Measurements from ENCODE around the gene PLA2G7. TPM values are rescaled to one million over a fixed set of nuclear protein-coding genes. Genes with fewer than 3 reads are reported as not detected.

Gene PLA2G7
- total RNA-seq, 2 experiments from 2014 or later, result not detected

- Histone ChIP-seq H3K9me3 (ENCODE audit: low read length) (no peaks in the 10 kb centered on the region), H3K4me2 (ENCODE audit: low read length) (no peak overlapping the region), H3K4me1 (ENCODE audit: insufficient read depth, low read length, poor library complexity, severe bottlenecking) (no peaks in the 10 kb centered on the region), H3K79me2 (ENCODE audit: insufficient read depth, low read depth, low read length) (peaks cover 5% of the 10 kb centered on the region; the same call in 1 of the 2 replicates), H3K4me3 (ENCODE audit: low read depth, low read length, poor library complexity, severe bottlenecking) (no peak overlapping the region), H4K20me1 (ENCODE audit: insufficient read depth, low read length) (no peaks in the 10 kb centered on the region), H3K36me3 (ENCODE audit: insufficient read depth, low read length) (peaks cover 91% of the 10 kb centered on the region), H3K9me2 (ENCODE audit: insufficient read depth, low read length) (no peaks in the 10 kb centered on the region), H3K27ac (ENCODE audit: low read depth, low read length, poor library complexity, severe bottlenecking) (no peak overlapping the region), H2AFZ (ENCODE audit: low read length) (no peak overlapping the region)
- TF ChIP-seq EZH2phosphoT487 (IDR thresholded peaks at IDR 0.05; ENCODE audit: borderline replicate concordance, low read depth, low read length) (no peak), CTCF (conservative IDR thresholded peaks at IDR 0.05; ENCODE audit: low read length) (no peak)
- intact Hi-C loops (cut with micrococcal nuclease; ENCODE audit: unreplicated experiment), result no loop called here
- no peak for DNase-seq (ENCODE audit: low spot score)
- no TSS peak for BruUV-seq (replicated peaks)
- POLR2A ChIA-PET, result interaction anchor here (0.6 kb wide), 2 partner anchors 219 to 552 kb away, joined by 3 to 4 read pairs; no protein-coding TSS in a partner anchor
- CTCF ChIA-PET (ENCODE audit: unreplicated experiment), result no interaction called here
Measured at GRCh38 chr6:46661483-46661882, 73.7 kb downstream of the PLA2G7 start.

GRCh38 chr6:46657642-46658041 lies 77.5 kb downstream of the PLA2G7 start:
- Histone ChIP-seq H3K79me2 (ENCODE audit: insufficient read depth, low read depth, low read length) (peaks cover 42% of the 10 kb centered on the region), H4K20me1 (ENCODE audit: insufficient read depth, low read length) (no peaks in the 10 kb centered on the region), H3K4me2 (ENCODE audit: low read length) (no peak overlapping the region), H3K9me2 (ENCODE audit: insufficient read depth, low read length) (no peaks in the 10 kb centered on the region), H3K4me1 (ENCODE audit: insufficient read depth, low read length, poor library complexity, severe bottlenecking) (peaks cover 6% of the 10 kb centered on the region), H3K4me3 (ENCODE audit: low read depth, low read length, poor library complexity, severe bottlenecking) (no peak overlapping the region), H3K9me3 (ENCODE audit: low read length) (no peaks in the 10 kb centered on the region), H2AFZ (ENCODE audit: low read length) (no peak overlapping the region), H3K27ac (ENCODE audit: low read depth, low read length, poor library complexity, severe bottlenecking) (no peak overlapping the region), H3K36me3 (ENCODE audit: insufficient read depth, low read length) (peaks cover 61% of the 10 kb centered on the region)
- intact Hi-C loops (cut with micrococcal nuclease; ENCODE audit: unreplicated experiment), result loop anchor here (10.0 kb wide), 1 partner anchor 523 kb away; no protein-coding TSS in a partner anchor
- TF ChIP-seq CTCF (conservative IDR thresholded peaks at IDR 0.05; ENCODE audit: low read length) (no peak), EZH2phosphoT487 (IDR thresholded peaks at IDR 0.05; ENCODE audit: borderline replicate concordance, low read depth, low read length) (no peak)
- no peak for DNase-seq (ENCODE audit: low spot score)
- ChIA-PET CTCF (ENCODE audit: unreplicated experiment) (interaction anchor here (0.6 to 1.5 kb wide), 2 partner anchors 12 to 16 kb away, joined by 3 read pairs; no protein-coding TSS in a partner anchor), POLR2A (interaction anchor here (0.8 to 1.2 kb wide), 4 partner anchors 8 to 17 kb away, joined by 3 to 4 read pairs (median 4); no protein-coding TSS in a partner anchor)
- BruUV-seq (replicated peaks), result no TSS peak

GRCh38 chr6:46655803-46656202 lies 79.4 kb downstream of the PLA2G7 start:
- no peaks in the 10 kb centered on the region for H3K9me2 ChIP-seq (ENCODE audit: insufficient read depth, low read length)
- ChIA-PET CTCF (ENCODE audit: unreplicated experiment) (interaction anchor here (1.2 to 1.4 kb wide), 2 partner anchors 14 to 28 kb away, joined by 3 to 6 read pairs; no protein-coding TSS in a partner anchor), POLR2A (interaction anchor here (0.9 to 3.0 kb wide), 12 partner anchors 8 to 89 kb away, joined by 3 to 18 read pairs (median 6); no protein-coding TSS in a partner anchor)
- H3K27ac ChIP-seq (ENCODE audit: low read depth, low read length, poor library complexity, severe bottlenecking), result peak overlapping the region; percentile 96
- peak overlapping the region; percentile 85 for H3K4me3 ChIP-seq (ENCODE audit: low read depth, low read length, poor library complexity, severe bottlenecking)
- H3K36me3 ChIP-seq (ENCODE audit: insufficient read depth, low read length), result peaks cover 43% of the 10 kb centered on the region
- H3K79me2 ChIP-seq (ENCODE audit: insufficient read depth, low read depth, low read length), result peaks cover 61% of the 10 kb centered on the region
- no TSS peak for BruUV-seq (replicated peaks)
- H3K4me2 ChIP-seq (ENCODE audit: low read length), result peak overlapping the region; percentile 78
- intact Hi-C loops (cut with micrococcal nuclease; ENCODE audit: unreplicated experiment), result loop anchor here (10.0 kb wide), 1 partner anchor 521 kb away; no protein-coding TSS in a partner anchor
- H3K9me3 ChIP-seq (ENCODE audit: low read length), result no peaks in the 10 kb centered on the region
- TF ChIP-seq EZH2phosphoT487 (IDR thresholded peaks at IDR 0.05; ENCODE audit: borderline replicate concordance, low read depth, low read length) (no peak), CTCF (conservative IDR thresholded peaks at IDR 0.05; ENCODE audit: low read length) (peak; percentile 88)
- H4K20me1 ChIP-seq (ENCODE audit: insufficient read depth, low read length), result no peaks in the 10 kb centered on the region
- no peak overlapping the region for H2AFZ ChIP-seq (ENCODE audit: low read length)
- peak; percentile 78 for DNase-seq (ENCODE audit: low spot score)
- peaks cover 6% of the 10 kb centered on the region for H3K4me1 ChIP-seq (ENCODE audit: insufficient read depth, low read length, poor library complexity, severe bottlenecking)

Measured in OCI-LY7 (cell line).